ENCODE measurements around the gene TNIP1.
A peak's percentile ranks its signal among the peaks of the same experiment; 100 is the strongest.

Gene TNIP1

DNA sequence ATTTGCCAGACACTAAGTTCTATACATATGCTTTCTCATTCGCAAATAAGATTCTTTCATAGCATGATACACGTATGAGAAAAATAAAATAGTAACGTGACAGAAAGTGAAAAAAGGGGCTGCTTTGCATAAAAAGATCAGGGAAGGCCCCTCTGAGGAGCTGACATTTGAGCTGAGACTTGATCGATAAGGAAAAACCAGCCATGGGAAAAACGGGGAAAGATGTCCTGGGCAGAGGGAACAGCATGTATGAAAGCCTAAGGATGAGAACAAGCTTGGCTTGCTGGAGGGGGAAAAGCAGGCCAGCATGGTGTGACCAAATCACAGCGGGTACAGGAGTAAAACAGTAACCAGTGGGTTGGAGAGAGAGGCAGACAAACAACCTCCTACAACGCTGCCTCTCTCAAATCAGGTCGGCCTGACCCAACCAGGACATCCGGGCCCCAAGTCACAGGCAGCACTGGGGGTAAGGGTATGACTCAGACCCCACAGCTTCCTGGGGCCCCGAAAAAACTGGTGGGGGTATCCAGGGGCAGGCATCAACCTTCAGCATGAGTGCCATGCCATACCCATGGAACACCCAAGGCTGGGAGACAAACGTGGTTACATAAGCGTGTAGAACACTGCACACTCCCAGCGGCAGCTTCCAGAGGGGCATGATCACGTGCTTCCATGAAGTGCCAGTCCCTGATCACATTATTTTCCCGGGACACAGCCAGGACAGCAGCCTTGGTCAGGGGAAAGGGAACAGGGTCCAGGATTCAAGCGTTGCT, 2.2 kb downstream of the TNIP1 start:
- H3K36me3 ChIP-seq (ENCODE audit: control insufficient read depth, insufficient read depth, low read length) = no peaks in the 10 kb centered on the region
- H3K4me3 ChIP-seq (ENCODE audit: low read depth, low read length) = no peak overlapping the region
- H3K9me3 ChIP-seq (ENCODE audit: control insufficient read depth, low read length) = no peaks in the 10 kb centered on the region
- peaks cover 35% of the 10 kb centered on the region for H3K4me1 ChIP-seq
- H3K27ac ChIP-seq = no peak overlapping the region
- H3K27me3 ChIP-seq (ENCODE audit: control insufficient read depth, insufficient read depth, low read length) = no peaks in the 10 kb centered on the region
- peak overlapping the region; percentile 17 for H3K4me2 ChIP-seq (ENCODE audit: low read length)
- no peak for TF ChIP-seq CTCF (IDR thresholded peaks at IDR 0.05)
- no peak overlapping the region for H2AFZ ChIP-seq
- peaks cover 66% of the 10 kb centered on the region for H3K79me2 ChIP-seq
- H3K9ac ChIP-seq = no peak overlapping the region

- Histone ChIP-seq H3K9ac (no peak overlapping the region), H2AFZ (no peak overlapping the region), H3K4me1 (peaks cover 35% of the 10 kb centered on the region), H3K27ac (no peak overlapping the region), H3K27me3 (ENCODE audit: control insufficient read depth, insufficient read depth, low read length) (no peaks in the 10 kb centered on the region), H3K9me3 (ENCODE audit: control insufficient read depth, low read length) (no peaks in the 10 kb centered on the region), H3K4me2 (ENCODE audit: low read length) (no peak overlapping the region), H3K79me2 (peaks cover 70% of the 10 kb centered on the region), H3K4me3 (ENCODE audit: low read depth, low read length) (no peak overlapping the region), H3K36me3 (ENCODE audit: control insufficient read depth, insufficient read depth, low read length) (no peaks in the 10 kb centered on the region)
- TF ChIP-seq CTCF (IDR thresholded peaks at IDR 0.05) = no peak
Observed at GRCh38 chr5:151077967-151078366, 2.9 kb downstream of the TNIP1 start.

- peaks cover 68% of the 10 kb centered on the region for H3K79me2 ChIP-seq
- H3K9me3 ChIP-seq (ENCODE audit: control insufficient read depth, low read length) = no peaks in the 10 kb centered on the region
- H3K27me3 ChIP-seq (ENCODE audit: control insufficient read depth, insufficient read depth, low read length) = no peaks in the 10 kb centered on the region
- H2AFZ ChIP-seq = no peak overlapping the region
- TF ChIP-seq CTCF (IDR thresholded peaks at IDR 0.05) = no peak
- H3K9ac ChIP-seq = no peak overlapping the region
- no peaks in the 10 kb centered on the region for H3K36me3 ChIP-seq (ENCODE audit: control insufficient read depth, insufficient read depth, low read length)
- no peak overlapping the region for H3K4me3 ChIP-seq (ENCODE audit: low read depth, low read length)
- no peak overlapping the region for H3K27ac ChIP-seq
- H3K4me2 ChIP-seq (ENCODE audit: low read length) = no peak overlapping the region
- peaks cover 35% of the 10 kb centered on the region for H3K4me1 ChIP-seq
Observed at GRCh38 chr5:151077419-151077818, 3.4 kb downstream of the TNIP1 start.

DNA sequence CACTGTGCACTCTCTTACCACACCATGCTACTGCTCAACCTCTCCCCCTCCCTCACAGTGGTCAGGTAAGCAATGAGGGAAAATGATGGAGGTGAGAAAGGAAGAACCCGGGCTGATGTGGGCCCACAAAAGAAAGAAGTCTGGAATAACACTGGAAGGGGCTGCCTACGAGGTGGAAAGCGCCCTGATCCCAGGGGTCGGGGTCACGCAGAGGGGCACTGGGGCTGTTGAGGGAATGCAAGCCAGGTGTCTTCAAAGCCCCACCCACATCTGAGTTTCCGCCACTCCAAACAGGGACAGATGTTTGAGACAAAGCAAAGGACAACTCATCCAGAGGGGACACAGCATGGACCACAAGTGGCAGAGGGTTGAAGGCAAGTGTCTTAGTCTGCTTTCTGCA, 4.2 kb downstream of the TNIP1 start:
- H3K27ac ChIP-seq = peak overlapping the region; percentile 70
- H3K27me3 ChIP-seq (ENCODE audit: control insufficient read depth, insufficient read depth, low read length) = no peaks in the 10 kb centered on the region
- no peaks in the 10 kb centered on the region for H3K36me3 ChIP-seq (ENCODE audit: control insufficient read depth, insufficient read depth, low read length)
- H3K79me2 ChIP-seq = peaks cover 72% of the 10 kb centered on the region
- no peak overlapping the region for H3K9ac ChIP-seq
- no peak overlapping the region for H3K4me3 ChIP-seq (ENCODE audit: low read depth, low read length)
- H3K9me3 ChIP-seq (ENCODE audit: control insufficient read depth, low read length) = no peaks in the 10 kb centered on the region
- no peak for TF ChIP-seq CTCF (IDR thresholded peaks at IDR 0.05)
- H2AFZ ChIP-seq = no peak overlapping the region
- peaks cover 37% of the 10 kb centered on the region for H3K4me1 ChIP-seq
- H3K4me2 ChIP-seq (ENCODE audit: low read length) = no peak overlapping the region

Data from parathyroid adenoma (tissue), 2 donors.